ENCODE results near the gene FILIP1L. TPM values are rescaled to one million over a fixed set of nuclear protein-coding genes. Genes with fewer than 3 reads are reported as not detected.
A peak's percentile ranks its signal among the peaks of the same experiment; 100 is the strongest.

Gene FILIP1L
- total RNA-seq, 1 experiment from 2014 or later, result 15.5 TPM

DNA sequence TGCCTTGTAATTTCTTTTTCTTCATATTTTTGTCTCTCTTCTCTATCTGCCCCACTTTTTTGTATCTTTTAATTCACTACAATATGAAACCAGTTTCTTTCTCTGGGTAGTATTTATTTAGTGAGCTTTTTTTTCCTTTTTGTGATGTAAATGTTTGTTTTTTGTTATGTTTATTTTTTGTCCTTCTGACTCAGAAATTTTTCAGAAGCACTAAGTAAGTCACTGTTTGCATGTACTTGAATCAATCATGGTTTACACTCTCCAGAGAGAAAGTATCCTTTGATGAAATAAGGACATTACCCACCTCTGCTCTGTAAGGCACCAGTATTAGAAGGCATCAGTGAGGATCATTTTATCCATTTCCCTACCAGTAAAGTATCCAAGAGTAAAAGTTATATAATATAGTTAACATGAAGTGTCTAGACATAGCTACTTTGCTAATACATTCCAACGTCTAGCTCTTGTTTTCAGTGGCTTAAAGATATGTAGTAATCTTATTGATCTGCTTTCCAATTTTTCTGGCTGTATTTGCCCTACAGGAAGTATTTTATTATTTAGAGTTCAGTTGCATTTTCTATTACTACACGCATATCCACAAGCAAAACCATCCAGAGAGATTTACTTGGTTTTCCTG lies 25.4 kb downstream of the FILIP1L start:
- Histone ChIP-seq H3K4me1 (peaks cover 47% of the 10 kb centered on the region), H3K27me3 (replicated peaks; ENCODE audit: control insufficient read depth, insufficient read depth, low read length) (no peaks in the 10 kb centered on the region), H3K36me3 (ENCODE audit: control insufficient read depth, insufficient read depth, low read length) (no peaks in the 10 kb centered on the region), H3K9me3 (no peaks in the 10 kb centered on the region), H3K4me3 (ENCODE audit: low read depth, low read length) (no peak overlapping the region)
- intact Hi-C loops (cut with micrococcal nuclease; ENCODE audit: unreplicated experiment), result no loop called here
- Mint-ChIP-seq H3K36me3 (ENCODE audit: insufficient read depth, unreplicated experiment) (no peaks in the 10 kb centered on the region), H3K4me3 (ENCODE audit: unreplicated experiment) (no peak overlapping the region), H3K4me1 (ENCODE audit: low read depth, unreplicated experiment) (peaks cover 44% of the 10 kb centered on the region), H3K9me3 (ENCODE audit: unreplicated experiment) (no peaks in the 10 kb centered on the region), H3K27me3 (ENCODE audit: insufficient read depth, unreplicated experiment) (no peaks in the 10 kb centered on the region), H3K27ac (ENCODE audit: unreplicated experiment) (no peak overlapping the region)
- no TSS peak for BruUV-seq (replicated peaks)
- DNase-seq, result no peak
- TF ChIP-seq, protein P1, sequence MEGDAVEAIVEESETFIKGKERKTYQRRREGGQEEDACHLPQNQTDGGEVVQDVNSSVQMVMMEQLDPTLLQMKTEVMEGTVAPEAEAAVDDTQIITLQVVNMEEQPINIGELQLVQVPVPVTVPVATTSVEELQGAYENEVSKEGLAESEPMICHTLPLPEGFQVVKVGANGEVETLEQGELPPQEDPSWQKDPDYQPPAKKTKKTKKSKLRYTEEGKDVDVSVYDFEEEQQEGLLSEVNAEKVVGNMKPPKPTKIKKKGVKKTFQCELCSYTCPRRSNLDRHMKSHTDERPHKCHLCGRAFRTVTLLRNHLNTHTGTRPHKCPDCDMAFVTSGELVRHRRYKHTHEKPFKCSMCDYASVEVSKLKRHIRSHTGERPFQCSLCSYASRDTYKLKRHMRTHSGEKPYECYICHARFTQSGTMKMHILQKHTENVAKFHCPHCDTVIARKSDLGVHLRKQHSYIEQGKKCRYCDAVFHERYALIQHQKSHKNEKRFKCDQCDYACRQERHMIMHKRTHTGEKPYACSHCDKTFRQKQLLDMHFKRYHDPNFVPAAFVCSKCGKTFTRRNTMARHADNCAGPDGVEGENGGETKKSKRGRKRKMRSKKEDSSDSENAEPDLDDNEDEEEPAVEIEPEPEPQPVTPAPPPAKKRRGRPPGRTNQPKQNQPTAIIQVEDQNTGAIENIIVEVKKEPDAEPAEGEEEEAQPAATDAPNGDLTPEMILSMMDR (IDR thresholded peaks at IDR 0.05; ENCODE audit: insufficient read depth in 1 of 2, low read depth in 1 of 2, low read length in 1 of 2, severe bottlenecking in 1 of 2, unreplicated experiment in 1 of 2), result no peak
- POLR2A ChIA-PET, result no interaction called here
- CTCF ChIA-PET, result interaction anchor here (0.8 kb wide), 1 partner anchor 165 kb away, joined by 5 read pairs; no protein-coding TSS in a partner anchor

DNA sequence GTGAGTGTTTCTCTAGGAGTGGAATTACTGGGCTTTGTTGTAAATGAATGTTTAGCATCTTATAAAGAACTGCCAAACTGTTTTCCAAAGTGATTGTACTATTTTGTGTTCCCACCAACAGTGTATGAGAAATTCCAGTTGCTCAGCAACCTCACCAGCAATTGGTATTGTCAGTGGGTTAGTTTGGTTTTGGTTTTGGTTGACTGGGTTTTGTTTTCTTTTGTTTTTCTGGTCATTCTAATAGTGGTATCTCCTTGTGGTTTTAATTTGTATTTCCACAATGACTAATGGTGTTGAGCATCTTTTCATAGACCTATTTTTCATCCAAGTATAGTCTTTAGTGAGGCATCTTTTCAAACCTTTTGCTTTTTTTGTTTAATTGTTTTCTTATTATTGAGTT lies 27.1 kb downstream of the FILIP1L start:
- no peak overlapping the region for H3K4me3 ChIP-seq (ENCODE audit: low read depth, low read length)
- no peaks in the 10 kb centered on the region for H3K27me3 ChIP-seq (replicated peaks; ENCODE audit: control insufficient read depth, insufficient read depth, low read length)
- ChIA-PET POLR2A (no interaction called here), CTCF (no interaction called here)
- Mint-ChIP-seq H3K27ac (ENCODE audit: unreplicated experiment) (peak overlapping the region; percentile 78), H3K4me3 (ENCODE audit: unreplicated experiment) (no peak overlapping the region), H3K4me1 (ENCODE audit: low read depth, unreplicated experiment) (peaks cover 41% of the 10 kb centered on the region), H3K9me3 (ENCODE audit: unreplicated experiment) (no peaks in the 10 kb centered on the region), H3K36me3 (ENCODE audit: insufficient read depth, unreplicated experiment) (no peaks in the 10 kb centered on the region), H3K27me3 (ENCODE audit: insufficient read depth, unreplicated experiment) (no peaks in the 10 kb centered on the region)
- H3K4me1 ChIP-seq, result peaks cover 55% of the 10 kb centered on the region
- H3K9me3 ChIP-seq, result no peaks in the 10 kb centered on the region
- intact Hi-C loops (cut with micrococcal nuclease; ENCODE audit: unreplicated experiment), result no loop called here
- no peak for DNase-seq
- no peaks in the 10 kb centered on the region for H3K36me3 ChIP-seq (ENCODE audit: control insufficient read depth, insufficient read depth, low read length)
- TF ChIP-seq, protein P1 (IDR thresholded peaks at IDR 0.05; ENCODE audit: insufficient read depth in 1 of 2, low read depth in 1 of 2, low read length in 1 of 2, severe bottlenecking in 1 of 2, unreplicated experiment in 1 of 2), result no peak
- BruUV-seq (replicated peaks), result no TSS peak

DNA sequence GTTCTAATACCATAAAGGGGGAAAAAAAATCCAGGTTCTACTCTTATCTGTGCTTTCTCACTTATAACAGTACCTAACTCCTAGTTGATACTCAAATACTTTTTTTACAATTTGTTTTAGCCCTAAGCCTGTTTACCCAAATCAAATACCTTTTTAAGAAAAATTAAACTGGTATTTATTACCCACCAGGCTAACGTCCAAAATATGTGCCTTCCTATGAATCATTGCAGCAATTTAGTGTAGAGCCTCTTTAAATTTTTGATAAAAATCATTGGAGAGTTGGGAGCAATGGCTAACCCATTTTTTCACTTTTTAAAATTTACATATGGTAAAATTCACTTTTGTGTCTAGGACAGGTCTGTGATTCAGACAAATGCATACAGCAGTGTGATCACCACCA lies 27.9 kb downstream of the FILIP1L start:
- no peaks in the 10 kb centered on the region for H3K36me3 ChIP-seq (ENCODE audit: control insufficient read depth, insufficient read depth, low read length)
- Mint-ChIP-seq H3K4me1 (ENCODE audit: low read depth, unreplicated experiment) (peaks cover 43% of the 10 kb centered on the region), H3K4me3 (ENCODE audit: unreplicated experiment) (no peak overlapping the region), H3K27me3 (ENCODE audit: insufficient read depth, unreplicated experiment) (no peaks in the 10 kb centered on the region), H3K27ac (ENCODE audit: unreplicated experiment) (peak overlapping the region; percentile 78), H3K9me3 (ENCODE audit: unreplicated experiment) (no peaks in the 10 kb centered on the region), H3K36me3 (ENCODE audit: insufficient read depth, unreplicated experiment) (peaks cover 6% of the 10 kb centered on the region)
- ChIA-PET POLR2A (interaction anchor here (1.2 kb wide), 1 partner anchor 10 kb away, joined by 5 read pairs; no protein-coding TSS in a partner anchor), CTCF (no interaction called here)
- intact Hi-C loops (cut with micrococcal nuclease; ENCODE audit: unreplicated experiment), result no loop called here
- DNase-seq, result no peak
- no TSS peak for BruUV-seq (replicated peaks)
- H3K4me3 ChIP-seq (ENCODE audit: low read depth, low read length), result no peak overlapping the region
- H3K4me1 ChIP-seq, result peaks cover 55% of the 10 kb centered on the region
- H3K9me3 ChIP-seq, result no peaks in the 10 kb centered on the region
- no peaks in the 10 kb centered on the region for H3K27me3 ChIP-seq (replicated peaks; ENCODE audit: control insufficient read depth, insufficient read depth, low read length)
- TF ChIP-seq, protein P1 (IDR thresholded peaks at IDR 0.05; ENCODE audit: insufficient read depth in 1 of 2, low read depth in 1 of 2, low read length in 1 of 2, severe bottlenecking in 1 of 2, unreplicated experiment in 1 of 2), result no peak
